Liver (tissue), 9 donors: ENCODE data around the gene FER. TPM values are rescaled to one million over a fixed set of nuclear protein-coding genes. Genes with fewer than 3 reads are reported as not detected.

Experiments
- DNase-seq: peaks from one replicate; pipeline ENCODE4 v3.0.0-alpha.2; 2017; ENCODE audit warnings: low spot score
- H3K27ac ChIP-seq, 2 donors: one replicate each; pipeline ENCODE4 v1.7.0; 2013; ENCODE audit warnings: inconsistent platforms in 2 of 2, low read length in 2 of 2, control low read depth in 1 of 2, low read depth in 1 of 2, mild to moderate bottlenecking in 1 of 2
- H3K27me3 ChIP-seq, 4 donors: one replicate each; pipeline versions ENCODE4 v1.6.1 to v1.7.0; 2013; ENCODE audit warnings: low read length in 3 of 4, inconsistent platforms in 1 of 4, mild to moderate bottlenecking in 1 of 4, moderate library complexity in 1 of 4; ENCODE audit not compliant: control insufficient read depth in 4 of 4, insufficient read depth in 4 of 4
- H3K36me3 ChIP-seq, 4 donors: one replicate each; pipeline versions ENCODE4 v1.6.1 to v1.7.0; 2013; ENCODE audit warnings: low read length in 3 of 4, mild to moderate bottlenecking in 3 of 4, low read depth in 1 of 4, moderate library complexity in 1 of 4; ENCODE audit not compliant: control insufficient read depth in 4 of 4, insufficient read depth in 3 of 4
- H3K4me1 ChIP-seq, 4 donors: one replicate each; pipeline versions ENCODE4 v1.6.1 to v1.7.0; 2013; ENCODE audit warnings: low read length in 3 of 4, mild to moderate bottlenecking in 3 of 4, moderate library complexity in 1 of 4; ENCODE audit not compliant: control insufficient read depth in 4 of 4, insufficient read depth in 4 of 4
- H3K4me3 ChIP-seq, 3 donors: one replicate each; pipeline versions ENCODE4 v1.6.1 to v1.7.0; 2013; ENCODE audit warnings: low read length in 3 of 3, control low read depth in 1 of 3, low read depth in 1 of 3, mild to moderate bottlenecking in 1 of 3
- H3K9ac ChIP-seq, 2 donors: one replicate each; pipeline ENCODE4 v1.7.0; 2013; ENCODE audit warnings: low read length in 2 of 2, mild to moderate bottlenecking in 2 of 2, moderate library complexity in 2 of 2, control low read depth in 1 of 2, low read depth in 1 of 2
- H3K9me3 ChIP-seq, 4 donors: one replicate each; pipeline versions ENCODE4 v1.6.1 to v1.7.0; 2013; ENCODE audit warnings: low read length in 3 of 4; ENCODE audit not compliant: control insufficient read depth in 4 of 4
- ATF3 ChIP-seq: IDR thresholded peaks from 2 replicates; pipeline ENCODE4 v1.6.1; 2016; ENCODE audit warnings: antibody characterized with exemption
- CTCF ChIP-seq: fragments of 150-350 bp; IDR thresholded peaks from 2 replicates; pipeline ENCODE4 v1.5.1; 2017; ENCODE audit warnings: improper control_type of control experiment, low read depth, low read length; ENCODE audit not compliant: missing input control
- EGR1 ChIP-seq, 2 donors: IDR thresholded peaks; 2 replicates each; pipeline ENCODE4 v1.6.1; 2016 to 2018; ENCODE audit warnings: antibody characterized with exemption in 2 of 2, low read depth in 2 of 2
- FOXA1 ChIP-seq: IDR thresholded peaks from 2 replicates; pipeline ENCODE4 v1.6.1; 2016; ENCODE audit warnings: antibody characterized with exemption
- GABPA ChIP-seq, 2 donors: IDR thresholded peaks in 1 of 2; conservative IDR thresholded peaks in 1 of 2; 2 replicates each; pipeline ENCODE4 v1.6.1; 2016; ENCODE audit warnings: antibody characterized with exemption in 2 of 2, mild to moderate bottlenecking in 1 of 2, moderate library complexity in 1 of 2
- HNF4G ChIP-seq: IDR thresholded peaks from 2 replicates; pipeline ENCODE4 v1.6.1; 2016; ENCODE audit warnings: antibody characterized with exemption
- JUND ChIP-seq, 2 donors: IDR thresholded peaks; 2 replicates each; pipeline ENCODE4 v1.6.1; 2016; ENCODE audit warnings: antibody characterized with exemption in 2 of 2
- MAX ChIP-seq: IDR thresholded peaks from 2 replicates; pipeline ENCODE4 v1.6.1; 2016; ENCODE audit warnings: antibody characterized with exemption
- NR2F2 ChIP-seq: IDR thresholded peaks from 2 replicates; pipeline ENCODE4 v1.6.1; 2016; ENCODE audit warnings: antibody characterized with exemption
- RAD21 ChIP-seq, 2 donors: IDR thresholded peaks; 2 replicates each; pipeline ENCODE4 v1.6.1; 2016; ENCODE audit warnings: antibody characterized with exemption in 2 of 2, mild to moderate bottlenecking in 2 of 2
- RXRA ChIP-seq, 2 donors: IDR thresholded peaks; 2 replicates each; pipeline ENCODE4 v1.6.1; 2017 to 2018; ENCODE audit warnings: antibody characterized with exemption in 2 of 2, mild to moderate bottlenecking in 1 of 2
- SP1 ChIP-seq: IDR thresholded peaks from 2 replicates; pipeline ENCODE4 v1.6.1; 2018; ENCODE audit warnings: antibody characterized with exemption, mild to moderate bottlenecking
- TAF1 ChIP-seq: conservative IDR thresholded peaks from 2 replicates; pipeline ENCODE4 v1.6.1; 2016; ENCODE audit warnings: antibody characterized with exemption, mild to moderate bottlenecking
- YY1 ChIP-seq: IDR thresholded peaks from 2 replicates; pipeline ENCODE4 v1.6.1; 2016; ENCODE audit warnings: antibody characterized with exemption, mild to moderate bottlenecking
- ZBTB33 ChIP-seq: IDR thresholded peaks from 2 replicates; pipeline ENCODE4 v1.6.1; 2016; ENCODE audit warnings: antibody characterized with exemption
- WGBS: extraction: QIAGEN DNeasy Blood & Tissue Kit; methylation state at CpG from one replicate; pipeline ENCODE4 v1.1.7; 2013; 5-methylcytosine and 5-hydroxymethylcytosine counted together
- polyA plus RNA-seq, 2 donors: library from polyadenylated mRNA; stranded (reverse) in 1 of 2; unstranded in 1 of 2; fragments of 200-250 nt in 1 of 2; fragments of >200 nt in 1 of 2; fragmentation: Nextera tagmentation in 1 of 2; extraction: Ambion mirVana in 1 of 2; gene quantifications; one replicate each; pipeline versions ENCODE4 v1.2.1 to v1.2.3, GENCODE V29; 2013 to 2015
- total RNA-seq, 2 donors: library from RNA; depleted of rRNA; stranded (reverse); fragments of >200 nt; gene quantifications; one replicate each; pipeline ENCODE4 v1.2.3, GENCODE V29; 2014
- TF ChIP-seq, protein P1 (sequence below): IDR thresholded peaks from 2 replicates; pipeline ENCODE4 v1.6.1; 2016; ENCODE audit warnings: antibody characterized with exemption, mild to moderate bottlenecking
- donor health status: healthy.
- donor health status: healthy.
- donor health status: healthy.
- donor health status: healthy.
- donor health status: healthy.

The FER gene
- total and polyA plus RNA-seq, 4 donors: 0.83 to 9.8 (median 5.9) TPM

DNA sequence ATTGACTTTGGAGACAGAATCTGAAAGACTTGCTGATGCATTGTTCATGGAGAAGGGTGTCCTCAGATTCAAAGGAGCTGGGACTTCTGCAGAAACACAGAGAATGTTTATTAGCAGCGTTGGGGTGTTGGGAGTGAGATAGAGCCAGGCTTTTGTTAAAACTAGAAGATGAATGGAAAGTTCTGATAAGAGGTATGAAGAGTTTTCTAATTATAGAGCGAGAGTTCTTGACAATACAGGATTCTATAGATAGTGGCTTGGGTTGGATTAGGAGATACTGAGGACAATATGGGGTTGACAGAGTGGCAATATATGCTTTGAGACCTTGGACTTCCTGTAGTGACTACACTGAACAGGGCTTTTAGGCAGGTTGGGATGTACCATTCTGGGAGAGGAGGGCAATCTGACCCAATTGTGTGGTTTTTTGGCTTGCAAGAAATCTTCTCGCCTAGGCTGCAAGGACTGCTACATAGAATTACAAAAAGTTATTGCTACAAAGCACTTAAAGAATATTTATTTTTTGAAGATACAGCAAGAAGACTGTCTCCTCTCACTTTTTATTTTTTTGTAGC lies 83.1 kb downstream of the FER start:
- WGBS: 94% methylated on average over 3 of the region's 3 CpGs
- no peak overlapping the region for H3K27ac ChIP-seq
- TF ChIP-seq NR2F2: no peak
- TF ChIP-seq CTCF: no peak
- TF ChIP-seq ATF3: no peak
- TF ChIP-seq, protein P1, sequence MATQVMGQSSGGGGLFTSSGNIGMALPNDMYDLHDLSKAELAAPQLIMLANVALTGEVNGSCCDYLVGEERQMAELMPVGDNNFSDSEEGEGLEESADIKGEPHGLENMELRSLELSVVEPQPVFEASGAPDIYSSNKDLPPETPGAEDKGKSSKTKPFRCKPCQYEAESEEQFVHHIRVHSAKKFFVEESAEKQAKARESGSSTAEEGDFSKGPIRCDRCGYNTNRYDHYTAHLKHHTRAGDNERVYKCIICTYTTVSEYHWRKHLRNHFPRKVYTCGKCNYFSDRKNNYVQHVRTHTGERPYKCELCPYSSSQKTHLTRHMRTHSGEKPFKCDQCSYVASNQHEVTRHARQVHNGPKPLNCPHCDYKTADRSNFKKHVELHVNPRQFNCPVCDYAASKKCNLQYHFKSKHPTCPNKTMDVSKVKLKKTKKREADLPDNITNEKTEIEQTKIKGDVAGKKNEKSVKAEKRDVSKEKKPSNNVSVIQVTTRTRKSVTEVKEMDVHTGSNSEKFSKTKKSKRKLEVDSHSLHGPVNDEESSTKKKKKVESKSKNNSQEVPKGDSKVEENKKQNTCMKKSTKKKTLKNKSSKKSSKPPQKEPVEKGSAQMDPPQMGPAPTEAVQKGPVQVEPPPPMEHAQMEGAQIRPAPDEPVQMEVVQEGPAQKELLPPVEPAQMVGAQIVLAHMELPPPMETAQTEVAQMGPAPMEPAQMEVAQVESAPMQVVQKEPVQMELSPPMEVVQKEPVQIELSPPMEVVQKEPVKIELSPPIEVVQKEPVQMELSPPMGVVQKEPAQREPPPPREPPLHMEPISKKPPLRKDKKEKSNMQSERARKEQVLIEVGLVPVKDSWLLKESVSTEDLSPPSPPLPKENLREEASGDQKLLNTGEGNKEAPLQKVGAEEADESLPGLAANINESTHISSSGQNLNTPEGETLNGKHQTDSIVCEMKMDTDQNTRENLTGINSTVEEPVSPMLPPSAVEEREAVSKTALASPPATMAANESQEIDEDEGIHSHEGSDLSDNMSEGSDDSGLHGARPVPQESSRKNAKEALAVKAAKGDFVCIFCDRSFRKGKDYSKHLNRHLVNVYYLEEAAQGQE: no peak
- TF ChIP-seq HNF4G: no peak
- no peak for TF ChIP-seq MAX
- TF ChIP-seq JUND (IDR thresholded peaks at IDR 0.05): no peak
- no peak for TF ChIP-seq FOXA1
- no peak for TF ChIP-seq EGR1 (IDR thresholded peaks at IDR 0.05; ENCODE audit: low read depth in 2 of 2)
- no peak for TF ChIP-seq SP1
- TF ChIP-seq RXRA (IDR thresholded peaks at IDR 0.05): no peak
- no peak for TF ChIP-seq YY1
- TF ChIP-seq TAF1: no peak
- no peak for TF ChIP-seq GABPA (IDR thresholded peaks at IDR 0.05 in 1 of 2, conservative IDR thresholded peaks at IDR 0.05 in 1 of 2)
- no peak for TF ChIP-seq RAD21 (IDR thresholded peaks at IDR 0.05)
- no peak for TF ChIP-seq ZBTB33
- DNase-seq: no peak
- no peaks in the 10 kb centered on the region for H3K4me1 ChIP-seq
- H3K4me3 ChIP-seq: no peak overlapping the region
- H3K9me3 ChIP-seq: no peaks in the 10 kb centered on the region
- H3K27me3 ChIP-seq: no peaks in the 10 kb centered on the region
- H3K36me3 ChIP-seq: no peaks in the 10 kb centered on the region
- H3K9ac ChIP-seq: no peak overlapping the region

DNA sequence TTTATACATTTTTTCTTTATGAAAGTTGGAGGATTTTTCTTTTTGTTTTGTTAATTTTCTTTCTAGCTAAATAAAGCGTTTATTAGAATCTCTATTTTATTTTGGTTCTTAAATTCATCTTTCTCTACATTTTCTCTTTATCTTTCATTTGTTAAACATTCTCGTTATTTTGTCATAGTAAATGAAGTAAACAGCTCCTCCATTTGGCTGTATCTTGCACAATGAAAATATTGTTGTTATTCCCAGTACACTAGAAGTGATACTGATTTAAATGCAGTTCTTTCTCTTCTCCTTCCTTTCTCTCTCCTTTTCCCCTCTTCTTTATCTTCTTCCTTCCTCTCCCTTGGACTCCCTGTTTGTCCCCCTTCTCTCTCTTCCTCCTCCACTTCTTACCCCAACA lies 88.8 kb downstream of the FER start:
- no peak for DNase-seq
- no peak overlapping the region for H3K27ac ChIP-seq
- no peaks in the 10 kb centered on the region for H3K9me3 ChIP-seq
- H3K4me3 ChIP-seq: no peak overlapping the region
- no peaks in the 10 kb centered on the region for H3K4me1 ChIP-seq
- no peaks in the 10 kb centered on the region for H3K27me3 ChIP-seq
- 94% methylated on average over 2 of the region's 2 CpGs for WGBS
- no peaks in the 10 kb centered on the region for H3K36me3 ChIP-seq
- no peak overlapping the region for H3K9ac ChIP-seq
- TF ChIP-seq CTCF (no peak), ATF3 (no peak), ZBTB33 (no peak), GABPA (IDR thresholded peaks at IDR 0.05 in 1 of 2, conservative IDR thresholded peaks at IDR 0.05 in 1 of 2) (no peak), HNF4G (no peak), MAX (no peak), TAF1 (no peak), NR2F2 (no peak), EGR1 (IDR thresholded peaks at IDR 0.05; ENCODE audit: low read depth in 2 of 2) (no peak)
